Mesendoderm (in vitro differentiated cells): ENCODE measurements around the gene MLLT1.

Experiments used
- DNase-seq: peaks from one replicate; pipeline ENCODE4 v3.0.0; 2013
- H2AK5ac ChIP-seq: 2 replicates; pipeline ENCODE4 v1.6.1; 2013; ENCODE audit warnings: low read length, inconsistent platforms
- H2BK120ac ChIP-seq: 2 replicates; pipeline ENCODE4 v1.6.1; 2013; ENCODE audit warnings: low read depth, mild to moderate bottlenecking, low read length, moderate library complexity, mixed read lengths
- H2BK15ac ChIP-seq: replicated peaks from 2 replicates; pipeline ENCODE4 v1.6.1; 2013; ENCODE audit warnings: low read depth, mild to moderate bottlenecking, moderate library complexity
- H2BK5ac ChIP-seq: 2 replicates; pipeline ENCODE4 v1.6.1; 2013; ENCODE audit warnings: low read length, inconsistent platforms
- H3K18ac ChIP-seq: 2 replicates; pipeline ENCODE4 v1.6.1; 2013; ENCODE audit warnings: mild to moderate bottlenecking, low read length, mixed read lengths
- H3K23ac ChIP-seq: one replicate; pipeline ENCODE4 v1.6.1; 2013; ENCODE audit warnings: low read length
- H3K27ac ChIP-seq: 2 replicates; pipeline ENCODE4 v1.5.1; 2013; ENCODE audit warnings: low read depth, mild to moderate bottlenecking, inconsistent platforms, low read length, moderate library complexity
- H3K27me3 ChIP-seq: 2 replicates; pipeline ENCODE4 v1.6.1; 2013; ENCODE audit warnings: low read length, control low read depth, mild to moderate bottlenecking, inconsistent platforms; ENCODE audit not compliant: insufficient read depth, poor library complexity
- H3K36me3 ChIP-seq: 2 replicates; pipeline ENCODE4 v1.6.1; 2013; ENCODE audit warnings: low read length, inconsistent platforms; ENCODE audit not compliant: control insufficient read depth, insufficient read depth
- H3K4ac ChIP-seq: one replicate; pipeline ENCODE4 v1.6.1; 2013; ENCODE audit warnings: low read depth, mild to moderate bottlenecking, low read length, moderate library complexity
- H3K4me1 ChIP-seq: 2 replicates; pipeline ENCODE4 v1.6.1; 2013; ENCODE audit warnings: low read depth, low read length, inconsistent platforms; ENCODE audit not compliant: control insufficient read depth
- H3K4me2 ChIP-seq: 2 replicates; pipeline ENCODE4 v1.6.1; 2013; ENCODE audit warnings: low read length
- H3K4me3 ChIP-seq: 2 replicates; pipeline ENCODE4 v1.5.1; 2013; ENCODE audit warnings: mild to moderate bottlenecking, low read length
- H3K56ac ChIP-seq: one replicate; pipeline ENCODE4 v1.6.1; 2013; ENCODE audit warnings: low read length
- H3K79me1 ChIP-seq: 2 replicates; pipeline ENCODE4 v1.6.1; 2013; ENCODE audit warnings: low read length, inconsistent platforms
- H3K79me2 ChIP-seq: 2 replicates; pipeline ENCODE4 v1.6.1; 2013; ENCODE audit warnings: mild to moderate bottlenecking, low read length; ENCODE audit not compliant: control insufficient read depth, insufficient read depth
- H3K9ac ChIP-seq: 2 replicates; pipeline ENCODE4 v1.6.1; 2013; ENCODE audit warnings: low read length, inconsistent platforms
- H4K5ac ChIP-seq: one replicate; pipeline ENCODE4 v1.6.1; 2013; ENCODE audit warnings: low read length
- H4K8ac ChIP-seq: one replicate; pipeline ENCODE4 v1.6.1; 2013; ENCODE audit warnings: low read depth, mild to moderate bottlenecking, control low read depth, low read length, moderate library complexity
- WGBS: extraction: QIAGEN DNeasy Blood & Tissue Kit; methylation state at CpG from one replicate; pipeline ENCODE4 v1.1.7; 2013; ENCODE audit warnings: low lambda C conversion rate, missing lambda C conversion rate; ENCODE audit not compliant: insufficient coverage; ENCODE audit errors: extremely low coverage; 5-methylcytosine and 5-hydroxymethylcytosine counted together

Gene MLLT1

GRCh38 chr19:6271251-6271650 lies 8.5 kb downstream of the MLLT1 start:
- Histone ChIP-seq H3K79me1 (peaks cover 47% of the 10 kb centered on the region), H3K27me3 (no peaks in the 10 kb centered on the region), H2BK120ac (no peak overlapping the region), H3K18ac (no peak overlapping the region), H3K23ac (no peak overlapping the region), H3K4me1 (peaks cover 13% of the 10 kb centered on the region), H2BK5ac (no peak overlapping the region), H3K4me2 (no peak overlapping the region), H4K8ac (no peak overlapping the region), H3K9ac (no peak overlapping the region), H2AK5ac (no peak overlapping the region), H2BK15ac (no peak overlapping the region), H3K79me2 (peaks cover 74% of the 10 kb centered on the region), H3K4ac (no peak overlapping the region), H3K36me3 (peaks cover 2% of the 10 kb centered on the region), H3K4me3 (no peak overlapping the region), H3K27ac (no peak overlapping the region), H4K5ac (no peak overlapping the region), H3K56ac (no peak overlapping the region)
- WGBS: no CpG with 5 or more reads among the region's 9 CpGs
- peak; percentile 60 for DNase-seq

DNA sequence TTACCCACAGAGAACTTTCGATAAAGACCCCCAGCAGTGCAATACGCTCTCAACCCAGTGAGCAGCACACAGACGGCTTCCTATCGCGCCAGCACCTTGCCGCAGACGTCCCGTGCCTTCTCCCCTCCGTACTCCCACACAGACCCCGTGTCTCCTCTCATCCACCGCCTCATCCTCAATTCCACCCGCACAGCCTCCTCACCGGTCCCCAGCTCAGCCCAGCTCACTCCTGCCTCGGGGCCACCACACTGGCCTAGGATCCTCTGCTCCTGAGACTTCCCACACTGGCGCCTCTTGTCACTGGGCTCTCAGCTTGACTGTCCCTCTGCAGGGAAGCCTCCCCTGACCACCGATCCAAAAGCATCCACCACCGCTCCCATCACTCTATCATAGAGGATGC lies 9.0 kb downstream of the MLLT1 start:
- Histone ChIP-seq H3K23ac (no peak overlapping the region), H3K4ac (no peak overlapping the region), H2BK120ac (no peak overlapping the region), H2AK5ac (no peak overlapping the region), H3K27ac (no peak overlapping the region), H3K27me3 (no peaks in the 10 kb centered on the region), H3K4me2 (no peak overlapping the region), H4K5ac (no peak overlapping the region), H3K18ac (no peak overlapping the region), H2BK5ac (no peak overlapping the region), H3K79me2 (peaks cover 72% of the 10 kb centered on the region), H3K4me1 (peaks cover 12% of the 10 kb centered on the region), H3K36me3 (peaks cover 2% of the 10 kb centered on the region), H3K9ac (no peak overlapping the region), H3K4me3 (no peak overlapping the region), H3K79me1 (peaks cover 43% of the 10 kb centered on the region), H2BK15ac (no peak overlapping the region), H4K8ac (no peak overlapping the region), H3K56ac (no peak overlapping the region)
- WGBS: no CpG with 5 or more reads among the region's 17 CpGs
- no peak for DNase-seq

- Histone ChIP-seq H3K4me1 (peaks cover 12% of the 10 kb centered on the region), H4K8ac (no peak overlapping the region), H2AK5ac (no peak overlapping the region), H3K27me3 (no peaks in the 10 kb centered on the region), H2BK15ac (no peak overlapping the region), H3K27ac (no peak overlapping the region), H3K79me2 (peaks cover 66% of the 10 kb centered on the region), H3K18ac (no peak overlapping the region), H3K4me3 (no peak overlapping the region), H2BK120ac (no peak overlapping the region), H3K56ac (no peak overlapping the region), H3K23ac (no peak overlapping the region), H3K9ac (no peak overlapping the region), H3K36me3 (peaks cover 2% of the 10 kb centered on the region), H3K4ac (no peak overlapping the region), H3K4me2 (no peak overlapping the region), H4K5ac (no peak overlapping the region), H2BK5ac (no peak overlapping the region), H3K79me1 (peaks cover 38% of the 10 kb centered on the region)
- no peak for DNase-seq
- no CpG with 5 or more reads among the region's 31 CpGs for WGBS
Observed at GRCh38 chr19:6270076-6270745, 9.6 kb downstream of the MLLT1 start.

GRCh38 chr19:6269101-6269886 lies 10.5 kb downstream of the MLLT1 start:
- no peak for DNase-seq
- peaks cover 57% of the 10 kb centered on the region for H3K79me2 ChIP-seq

GRCh38 chr19:6268382-6268771 lies 11.4 kb downstream of the MLLT1 start:
- no peak overlapping the region for H4K5ac ChIP-seq
- H3K56ac ChIP-seq: no peak overlapping the region
- H2BK120ac ChIP-seq: no peak overlapping the region
- H3K4me1 ChIP-seq: peaks cover 11% of the 10 kb centered on the region
- peaks cover 49% of the 10 kb centered on the region for H3K79me2 ChIP-seq
- H3K4me2 ChIP-seq: no peak overlapping the region
- no peak overlapping the region for H4K8ac ChIP-seq
- no peak for DNase-seq
- no peak overlapping the region for H3K4me3 ChIP-seq
- peaks cover 2% of the 10 kb centered on the region for H3K36me3 ChIP-seq
- no peak overlapping the region for H2BK15ac ChIP-seq
- H3K27ac ChIP-seq: no peak overlapping the region
- H3K18ac ChIP-seq: no peak overlapping the region
- H2AK5ac ChIP-seq: no peak overlapping the region
- H3K27me3 ChIP-seq: no peaks in the 10 kb centered on the region
- no peak overlapping the region for H2BK5ac ChIP-seq
- no peak overlapping the region for H3K9ac ChIP-seq
- H3K23ac ChIP-seq: no peak overlapping the region
- H3K4ac ChIP-seq: no peak overlapping the region
- H3K79me1 ChIP-seq: peaks cover 26% of the 10 kb centered on the region
- no CpG with 5 or more reads among the region's 4 CpGs for WGBS

More at GRCh38 chr19:6269101-6269886, 10.5 kb downstream of the MLLT1 start:
- no CpG with 5 or more reads among the region's 33 CpGs for WGBS
- no peak overlapping the region for H2BK15ac ChIP-seq
- no peak overlapping the region for H4K8ac ChIP-seq
- no peak overlapping the region for H3K4me2 ChIP-seq
- H3K79me1 ChIP-seq: peaks cover 30% of the 10 kb centered on the region
- no peak overlapping the region for H4K5ac ChIP-seq
- H3K4me1 ChIP-seq: peaks cover 12% of the 10 kb centered on the region
- H2AK5ac ChIP-seq: no peak overlapping the region
- no peak overlapping the region for H2BK120ac ChIP-seq
- no peak overlapping the region for H2BK5ac ChIP-seq
- no peak overlapping the region for H3K27ac ChIP-seq
- H3K36me3 ChIP-seq: peaks cover 2% of the 10 kb centered on the region
- no peak overlapping the region for H3K4ac ChIP-seq
- H3K9ac ChIP-seq: no peak overlapping the region
- no peak overlapping the region for H3K18ac ChIP-seq
- H3K27me3 ChIP-seq: no peaks in the 10 kb centered on the region
- H3K4me3 ChIP-seq: no peak overlapping the region
- H3K56ac ChIP-seq: no peak overlapping the region
- no peak overlapping the region for H3K23ac ChIP-seq
